ENCODE measurements around the gene LMOD1. TPM values are rescaled to one million over a fixed set of nuclear protein-coding genes. Genes with fewer than 3 reads are reported as not detected.
A peak's percentile ranks its signal among the peaks of the same experiment; 100 is the strongest.

LMOD1 gene
- polyA plus RNA-seq, 5 donors = 3.5 to 8.2 (median 5.1) TPM

GRCh38 chr1:201893431-201893830 lies 52.9 kb downstream of the LMOD1 start:
- no peak for DNase-seq

- DNase-seq = no peak
Measured at GRCh38 chr1:201892211-201892610, 54.1 kb downstream of the LMOD1 start.

GRCh38 chr1:201891451-201892045 lies 54.8 kb downstream of the LMOD1 start:
- DNase-seq = no peak

DNA sequence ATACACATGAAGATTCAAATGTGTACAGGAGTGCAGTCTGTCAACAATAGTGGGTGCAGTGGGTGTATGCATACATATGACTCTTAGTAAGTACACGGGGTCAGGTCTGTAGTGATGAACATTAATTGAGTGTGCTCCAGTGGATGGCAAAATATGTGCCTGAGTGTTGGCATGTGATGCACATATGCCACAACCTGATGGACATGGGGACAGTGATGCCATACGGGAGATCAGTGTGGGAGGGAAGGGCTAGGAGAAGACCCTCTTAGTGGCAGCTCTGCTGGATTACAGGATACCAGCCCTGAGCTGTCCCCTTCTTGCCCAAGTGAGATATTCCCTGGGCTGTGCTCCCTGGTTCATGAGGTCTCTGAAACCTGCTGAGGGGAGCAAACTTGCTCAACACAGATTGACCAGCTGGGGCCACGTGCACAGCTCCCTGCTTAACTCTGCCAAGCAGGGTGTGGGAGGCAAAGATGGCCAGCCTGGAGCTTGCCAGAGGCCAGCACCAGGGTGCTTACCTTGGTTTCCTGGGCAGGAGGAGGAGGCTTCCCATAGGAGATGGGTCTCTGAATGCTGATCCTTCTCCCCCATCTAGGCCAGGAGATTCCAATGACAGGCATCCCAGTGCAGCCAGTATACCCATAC lies 55.4 kb downstream of the LMOD1 start:
- no peak for DNase-seq

GRCh38 chr1:201890223-201890622 lies 56.1 kb downstream of the LMOD1 start:
- no peak for DNase-seq

DNA sequence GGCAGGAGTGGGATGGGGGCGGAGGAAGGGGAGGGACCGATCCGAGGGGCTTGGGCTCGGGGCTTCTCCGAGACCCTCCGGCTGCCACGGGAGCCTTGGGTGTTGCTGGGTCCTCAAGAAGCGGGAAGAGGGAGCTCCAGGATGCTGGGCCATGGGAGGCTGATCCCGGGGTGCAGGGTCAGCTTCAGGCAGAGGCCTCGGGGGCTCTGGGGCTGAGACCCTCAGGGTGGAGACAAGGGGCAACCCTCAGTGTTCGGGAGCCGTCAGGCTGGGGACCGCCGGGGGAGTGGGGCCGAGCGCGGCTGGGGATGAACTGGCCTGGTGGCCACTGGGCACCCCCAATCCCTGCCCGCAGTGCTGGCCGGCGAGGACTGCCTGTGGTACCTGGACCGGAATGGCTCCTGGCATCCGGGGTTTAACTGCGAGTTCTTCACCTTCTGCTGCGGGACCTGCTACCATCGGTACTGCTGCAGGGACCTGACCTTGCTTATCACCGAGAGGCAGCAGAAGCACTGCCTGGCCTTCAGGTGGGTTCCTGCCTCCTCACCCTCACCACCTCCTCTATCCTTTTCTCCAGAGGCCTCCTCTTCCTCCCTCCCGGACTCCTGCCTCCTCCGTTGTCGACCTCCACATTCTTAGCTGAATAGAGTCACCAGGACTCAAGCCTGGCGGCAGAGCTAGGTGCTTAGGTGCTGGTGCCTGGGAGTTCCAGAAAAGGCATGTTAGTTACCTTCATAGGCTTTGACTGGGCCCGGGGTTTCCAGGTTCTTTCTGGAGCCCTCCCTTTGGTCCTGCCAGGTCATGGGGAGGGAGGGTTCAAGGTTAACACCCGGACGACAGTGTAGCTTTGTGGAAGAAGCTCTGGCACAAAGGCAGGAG lies 57.0 kb downstream of the LMOD1 start:
- no peak for DNase-seq

DNA sequence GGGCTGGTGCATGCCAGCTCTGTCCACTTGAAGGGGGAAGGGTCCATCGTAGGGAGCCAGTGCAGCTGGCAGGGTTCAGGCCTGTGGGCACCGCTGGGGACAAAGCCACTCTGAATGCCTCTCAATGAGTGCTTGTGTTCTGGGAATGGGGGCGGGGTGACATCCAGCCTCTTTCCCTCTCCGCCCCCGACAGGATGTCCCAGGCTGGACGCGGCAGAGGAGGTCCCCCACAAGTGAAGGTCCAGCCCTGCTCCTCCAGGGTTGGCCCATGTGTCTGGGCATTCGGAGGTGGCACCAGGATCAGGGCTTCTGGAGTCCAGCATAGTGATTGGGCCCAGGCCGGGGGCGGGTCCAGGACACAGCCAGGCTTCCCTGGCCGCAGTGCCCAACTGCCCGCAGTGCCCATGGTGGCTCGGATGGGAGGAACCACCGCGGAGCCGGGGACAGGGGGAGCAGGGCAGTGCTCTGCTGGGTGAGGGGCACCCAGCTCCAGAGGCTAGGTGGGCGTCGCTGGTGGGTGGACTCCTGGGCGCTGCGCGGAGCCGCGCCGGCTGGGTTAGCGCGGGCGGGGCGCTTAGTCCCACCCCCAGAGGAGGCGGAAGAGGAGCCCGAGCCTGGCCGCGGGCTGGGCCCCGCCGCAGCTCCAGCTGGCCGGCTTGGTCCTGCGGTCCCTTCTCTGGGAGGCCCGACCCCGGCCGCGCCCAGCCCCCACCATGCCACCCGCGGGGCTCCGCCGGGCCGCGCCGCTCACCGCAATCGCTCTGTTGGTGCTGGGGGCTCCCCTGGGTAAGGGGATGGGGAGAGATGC lies 57.9 kb downstream of the LMOD1 start, which contains the start of gene SHISA4:
Gene SHISA4 (plus strand): TSS at position 617 of the 808 bp plus-strand sequence. CDS start 97 bp downstream, at position 714.
- DNase-seq = peak; percentile 53 to 57

DNA sequence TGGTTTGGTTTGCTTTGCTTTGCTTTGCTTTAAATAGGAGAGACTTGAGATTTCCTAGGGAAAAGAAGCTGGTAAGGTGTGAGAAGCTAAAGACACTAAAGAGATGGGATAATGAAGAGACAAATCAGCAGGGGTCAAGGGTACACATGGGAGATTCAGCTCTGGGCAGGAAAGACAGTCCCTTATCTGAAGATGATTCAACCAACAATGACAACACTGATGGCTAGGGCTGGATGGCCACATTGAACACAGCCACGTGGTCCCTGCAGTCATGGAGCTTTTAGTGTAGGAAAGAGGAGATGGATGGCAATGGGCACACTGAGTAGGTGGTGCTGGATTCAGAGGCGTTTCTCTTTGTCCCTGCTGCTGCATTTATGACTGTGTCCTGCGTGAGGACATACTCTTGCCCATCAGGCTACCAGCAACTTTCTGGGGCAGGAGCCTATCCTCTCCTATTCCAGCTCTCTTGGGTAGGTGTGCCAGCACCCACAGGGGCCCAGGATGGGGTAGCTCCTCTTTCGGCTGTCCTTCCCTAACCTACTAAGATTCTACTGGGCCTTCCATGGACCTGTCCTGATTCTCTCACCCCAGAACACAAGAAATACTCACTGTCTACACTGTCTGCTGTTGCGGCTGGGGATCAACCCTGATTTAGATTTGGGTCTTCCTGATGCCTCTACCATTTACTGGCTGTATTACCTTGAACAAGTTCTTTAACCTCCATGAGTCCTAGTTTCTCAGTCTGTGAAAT lies 59.1 kb downstream of the LMOD1 start:
- no peak for DNase-seq

GRCh38 chr1:201886103-201886885 lies 60.1 kb downstream of the LMOD1 start:
- DNase-seq = no peak

DNA sequence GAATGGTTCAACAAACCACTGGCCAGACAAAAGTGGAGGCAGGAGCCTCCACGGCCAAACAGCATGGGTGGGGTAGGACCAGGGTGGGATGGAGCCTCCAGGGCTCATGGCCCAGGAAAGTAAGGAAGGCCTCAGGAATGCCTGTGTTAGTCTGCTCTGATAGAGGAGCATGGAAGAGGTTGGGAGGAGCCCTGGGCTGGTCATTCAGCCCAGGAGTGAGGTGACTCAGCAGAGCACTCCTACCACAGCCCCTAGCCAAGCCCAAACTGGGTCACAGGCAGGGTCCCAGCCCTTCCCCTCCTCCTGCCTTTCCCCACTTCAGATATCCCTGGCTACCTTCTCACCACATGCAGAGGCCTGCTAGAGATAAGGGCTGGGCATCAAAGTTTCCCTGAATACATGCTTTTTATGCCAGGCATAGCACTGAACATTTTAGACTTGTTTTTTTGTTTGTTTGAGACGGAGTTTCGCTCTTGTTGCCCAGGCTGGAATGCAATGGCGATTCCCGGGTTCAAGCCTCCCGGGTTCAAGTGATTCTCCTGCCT lies 60.7 kb downstream of the LMOD1 start:
- DNase-seq = no peak

DNA sequence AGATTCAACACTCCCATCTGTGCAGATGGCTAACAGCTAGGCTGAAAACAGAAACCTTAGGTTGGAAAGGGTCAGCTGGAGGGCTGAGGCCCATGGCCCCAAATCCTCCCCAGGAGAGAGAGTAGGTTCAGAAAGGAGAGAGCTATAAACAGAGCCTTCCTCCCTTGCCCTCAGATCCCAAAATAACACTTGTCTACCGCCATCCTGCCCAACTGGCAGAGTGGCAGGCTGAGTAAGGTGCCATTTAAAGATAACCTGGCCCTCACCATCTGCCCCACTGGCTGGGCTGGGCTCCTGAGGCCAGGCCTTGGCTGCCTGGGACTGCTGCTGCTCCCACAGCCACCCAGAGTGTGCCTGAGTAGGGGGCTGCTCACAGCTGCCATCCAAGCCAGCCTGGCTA lies 61.9 kb downstream of the LMOD1 start:
- DNase-seq = no peak

GRCh38 chr1:201883786-201884185 lies 62.6 kb downstream of the LMOD1 start:
- no peak for DNase-seq

- no peak for DNase-seq
Measured at GRCh38 chr1:201883266-201883665, 63.1 kb downstream of the LMOD1 start.

DNA sequence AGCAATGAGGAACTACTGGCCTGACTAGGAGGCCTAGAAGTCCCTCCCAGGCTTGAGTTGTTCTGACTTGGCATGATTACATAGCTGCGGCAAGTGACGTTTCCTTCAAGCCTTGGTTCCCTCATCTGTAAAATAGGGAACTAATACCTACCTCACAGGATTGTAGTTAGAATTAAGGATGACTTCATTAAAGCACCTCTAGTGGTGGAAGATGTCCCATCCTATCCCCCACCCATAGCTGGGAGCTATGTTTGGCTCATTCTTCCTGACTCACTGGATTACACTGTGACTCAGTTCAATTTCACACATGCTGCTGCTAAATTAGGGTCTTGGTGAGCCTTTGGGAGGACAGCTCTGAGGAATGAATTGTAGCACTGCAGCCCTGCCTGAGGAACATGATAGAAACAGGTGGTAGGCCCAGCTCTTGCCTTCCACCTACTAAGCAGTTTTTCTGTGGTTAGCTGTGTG lies 63.6 kb downstream of the LMOD1 start:
- no peak for DNase-seq

DNA sequence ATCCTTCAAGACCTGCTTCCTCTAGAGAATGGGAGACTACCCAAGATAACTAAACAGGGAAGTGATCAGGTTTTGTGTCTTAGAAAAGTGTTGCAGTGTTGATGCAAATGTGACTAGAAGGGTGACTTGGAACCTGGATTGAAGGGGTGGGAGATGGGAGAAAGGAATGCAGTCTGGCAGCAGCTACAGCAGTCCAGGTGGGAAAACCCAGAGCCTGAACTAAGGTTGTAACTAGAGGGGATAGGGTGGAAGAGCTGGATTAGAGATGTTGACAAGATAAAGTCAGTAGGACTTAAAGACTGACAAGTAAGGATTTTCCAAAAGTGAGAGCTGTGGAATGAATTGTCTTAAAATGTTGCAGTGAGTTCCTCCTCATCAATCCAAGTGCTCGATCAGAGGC lies 64.7 kb downstream of the LMOD1 start:
- no peak for DNase-seq

DNA sequence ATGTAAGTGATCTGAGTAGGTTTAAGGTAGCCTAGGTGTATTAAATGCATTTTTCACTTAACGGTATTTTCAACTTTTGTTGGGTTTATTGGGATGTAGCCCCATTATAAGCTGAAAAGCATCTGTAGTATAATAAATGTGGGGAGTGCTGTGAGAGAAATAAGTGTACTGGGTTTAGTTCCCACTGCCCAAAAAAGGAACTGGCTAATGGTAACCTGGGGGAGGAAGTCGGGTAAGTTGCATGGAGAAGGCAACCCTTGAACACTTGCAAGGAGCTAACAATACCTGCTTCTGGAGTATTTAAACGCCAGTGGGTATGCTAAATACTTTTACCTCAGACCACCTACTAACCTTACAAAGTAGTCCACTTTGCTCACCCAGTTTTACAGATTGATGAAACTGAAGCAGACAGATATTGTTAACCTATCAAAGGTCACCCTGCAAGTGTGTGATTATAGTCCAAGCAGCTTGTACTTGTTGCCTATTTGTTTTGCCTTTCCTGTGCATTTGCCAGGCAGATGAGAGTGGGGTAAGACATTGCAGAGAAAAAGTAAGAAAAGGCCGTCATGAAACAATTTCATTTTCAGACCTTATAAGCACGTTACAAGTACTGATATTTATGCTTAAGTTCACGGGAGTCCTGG lies 65.3 kb downstream of the LMOD1 start:
- no peak for DNase-seq

DNA sequence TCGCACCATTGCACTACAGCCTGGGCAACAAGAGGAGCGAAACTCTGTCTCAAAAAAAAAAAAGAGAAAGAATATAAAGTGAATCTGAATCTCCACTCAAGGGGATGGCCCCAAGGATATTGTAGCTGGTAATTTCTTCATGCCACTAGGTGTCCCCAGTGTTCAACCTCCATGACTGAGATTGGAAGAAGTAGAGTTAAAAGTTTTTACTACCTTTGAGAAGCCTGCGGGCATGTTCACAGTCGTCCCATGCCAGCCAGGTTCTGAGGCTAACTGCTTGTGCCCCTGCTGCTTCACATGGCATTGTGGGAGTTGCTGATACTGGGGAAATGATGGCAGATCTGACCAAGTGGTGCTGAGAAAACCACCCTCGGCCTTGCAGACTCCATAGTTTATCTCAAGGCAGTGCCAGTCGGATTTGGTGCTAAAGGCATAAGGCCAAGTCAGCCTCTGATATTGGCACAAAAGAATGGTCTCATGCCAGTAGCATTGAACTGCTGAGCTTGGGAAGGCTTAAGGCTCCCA lies 68.4 kb downstream of the LMOD1 start:
- DNase-seq = peak in 1 of 2 donors; percentile 35

- no peak for DNase-seq
Measured at GRCh38 chr1:201876148-201876818, 70.1 kb downstream of the LMOD1 start.
